ENCODE measurements around the gene DIP2C.

DIP2C gene

DNA sequence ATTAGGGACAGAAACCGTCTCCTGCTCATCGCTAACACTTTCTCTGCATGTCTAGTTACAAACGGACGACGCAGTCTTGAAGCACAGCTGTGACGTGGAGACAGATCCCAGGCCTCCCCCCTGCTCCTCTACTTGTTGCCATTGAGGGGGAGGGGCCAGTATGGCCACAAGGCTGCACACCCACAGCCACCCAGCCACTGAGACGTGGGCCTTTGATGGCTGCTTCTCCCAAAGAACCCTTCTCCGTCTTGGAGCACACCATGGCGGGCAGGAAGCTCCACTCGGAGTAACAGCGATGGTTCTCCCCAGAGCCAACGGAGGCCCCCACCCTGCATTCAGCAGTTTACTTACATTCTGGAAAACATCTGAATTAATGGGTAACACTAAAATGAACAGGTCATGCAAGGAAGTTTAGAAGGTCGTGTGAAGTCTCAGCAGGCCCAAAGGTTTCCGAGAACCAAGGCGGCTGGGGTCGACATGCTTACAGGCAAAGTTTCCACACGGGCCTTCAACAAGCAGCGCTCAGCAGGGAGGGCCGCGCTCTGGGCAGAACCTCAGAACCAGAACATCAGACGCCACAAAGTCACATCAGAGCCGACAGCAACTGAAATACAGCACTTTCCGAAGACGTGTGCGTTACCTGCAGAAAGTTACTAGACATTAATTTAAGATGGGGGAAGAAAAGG lies 169.6 kb downstream of the DIP2C start:
- no peak overlapping the region for H3K9ac ChIP-seq (ENCODE audit: low read depth, low read length)
- H3K27me3 ChIP-seq (ENCODE audit: insufficient read depth, low read length, poor library complexity), result peaks cover 13% of the 10 kb centered on the region
- TF ChIP-seq EZH2 (IDR thresholded peaks at IDR 0.05; ENCODE audit: borderline replicate concordance, low read depth, low read length, severe bottlenecking), result no peak
- TF ChIP-seq, protein P1, sequence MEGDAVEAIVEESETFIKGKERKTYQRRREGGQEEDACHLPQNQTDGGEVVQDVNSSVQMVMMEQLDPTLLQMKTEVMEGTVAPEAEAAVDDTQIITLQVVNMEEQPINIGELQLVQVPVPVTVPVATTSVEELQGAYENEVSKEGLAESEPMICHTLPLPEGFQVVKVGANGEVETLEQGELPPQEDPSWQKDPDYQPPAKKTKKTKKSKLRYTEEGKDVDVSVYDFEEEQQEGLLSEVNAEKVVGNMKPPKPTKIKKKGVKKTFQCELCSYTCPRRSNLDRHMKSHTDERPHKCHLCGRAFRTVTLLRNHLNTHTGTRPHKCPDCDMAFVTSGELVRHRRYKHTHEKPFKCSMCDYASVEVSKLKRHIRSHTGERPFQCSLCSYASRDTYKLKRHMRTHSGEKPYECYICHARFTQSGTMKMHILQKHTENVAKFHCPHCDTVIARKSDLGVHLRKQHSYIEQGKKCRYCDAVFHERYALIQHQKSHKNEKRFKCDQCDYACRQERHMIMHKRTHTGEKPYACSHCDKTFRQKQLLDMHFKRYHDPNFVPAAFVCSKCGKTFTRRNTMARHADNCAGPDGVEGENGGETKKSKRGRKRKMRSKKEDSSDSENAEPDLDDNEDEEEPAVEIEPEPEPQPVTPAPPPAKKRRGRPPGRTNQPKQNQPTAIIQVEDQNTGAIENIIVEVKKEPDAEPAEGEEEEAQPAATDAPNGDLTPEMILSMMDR (IDR thresholded peaks at IDR 0.05; ENCODE audit: borderline replicate concordance, extremely low read depth, low read length, poor library complexity, severe bottlenecking), result no peak
- no peak overlapping the region for H2AFZ ChIP-seq (ENCODE audit: low read depth, low read length)
- DNase-seq (no peak), ATAC-seq (ENCODE audit: insufficient read depth, low read depth) (no peak)
- no peak overlapping the region for H3K27ac ChIP-seq (ENCODE audit: low read length)
- H3K4me3 ChIP-seq (ENCODE audit: low read depth in 1 of 2, low read length in 2 of 2), result no peak overlapping the region
- no peaks in the 10 kb centered on the region for H3K36me3 ChIP-seq (ENCODE audit: insufficient read depth, low read length)
- peaks cover 12% of the 10 kb centered on the region for H4K20me1 ChIP-seq (ENCODE audit: insufficient read depth, low read length)
- H3K4me1 ChIP-seq (ENCODE audit: insufficient read depth, low read length), result no peaks in the 10 kb centered on the region
- no peaks in the 10 kb centered on the region for H3K9me3 ChIP-seq (ENCODE audit: insufficient read depth, low read length, severe bottlenecking)
- no peaks in the 10 kb centered on the region for H3K79me2 ChIP-seq (ENCODE audit: insufficient read depth, low read length)
- no peak overlapping the region for H3K4me2 ChIP-seq (ENCODE audit: insufficient read depth, low read length)

DNA sequence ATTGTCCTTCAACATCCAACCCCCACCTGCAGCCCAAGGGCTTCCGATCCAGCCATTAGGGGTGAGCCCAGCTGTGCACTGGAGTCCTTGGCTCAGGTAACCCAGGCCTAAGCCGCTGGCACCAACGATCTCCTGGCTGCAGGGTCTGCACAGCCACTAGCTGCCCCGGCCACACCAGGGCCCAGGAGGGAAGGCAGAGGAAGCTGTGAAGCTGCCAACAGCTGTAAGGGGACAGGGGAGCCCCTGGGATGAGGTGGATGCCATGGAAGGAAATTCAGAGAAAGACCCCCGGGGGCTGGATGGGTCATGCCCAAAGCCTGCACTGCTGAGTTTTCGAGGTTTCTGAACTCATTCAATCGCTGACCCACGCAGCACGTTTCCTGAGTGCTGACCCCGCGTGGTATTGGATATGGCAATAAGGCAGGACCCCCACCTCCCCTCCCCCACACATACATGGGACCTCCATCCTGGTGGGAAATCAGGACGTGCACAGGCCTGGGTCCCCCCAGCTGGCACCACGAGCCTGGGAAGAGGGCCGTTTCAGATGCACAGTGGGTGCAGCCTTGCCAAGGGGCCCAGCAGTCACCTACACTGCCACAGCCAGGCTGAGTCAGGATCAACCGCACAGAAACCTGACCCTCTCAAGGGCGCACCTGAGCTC lies 170.3 kb downstream of the DIP2C start:
- ATAC-seq (ENCODE audit: insufficient read depth, low read depth) (no peak), DNase-seq (no peak)
- peaks cover 12% of the 10 kb centered on the region for H4K20me1 ChIP-seq (ENCODE audit: insufficient read depth, low read length)
- H3K9me3 ChIP-seq (ENCODE audit: insufficient read depth, low read length, severe bottlenecking), result no peaks in the 10 kb centered on the region
- no peak overlapping the region for H3K4me2 ChIP-seq (ENCODE audit: insufficient read depth, low read length)
- no peak overlapping the region for H3K27ac ChIP-seq (ENCODE audit: low read length)
- TF ChIP-seq, protein P1 (IDR thresholded peaks at IDR 0.05; ENCODE audit: borderline replicate concordance, extremely low read depth, low read length, poor library complexity, severe bottlenecking), result no peak
- TF ChIP-seq EZH2 (IDR thresholded peaks at IDR 0.05; ENCODE audit: borderline replicate concordance, low read depth, low read length, severe bottlenecking), result no peak
- no peaks in the 10 kb centered on the region for H3K36me3 ChIP-seq (ENCODE audit: insufficient read depth, low read length)
- H3K27me3 ChIP-seq (ENCODE audit: insufficient read depth, low read length, poor library complexity), result peaks cover 14% of the 10 kb centered on the region
- H3K4me1 ChIP-seq (ENCODE audit: insufficient read depth, low read length), result no peaks in the 10 kb centered on the region
- H3K4me3 ChIP-seq (ENCODE audit: low read depth in 1 of 2, low read length in 2 of 2), result no peak overlapping the region
- no peaks in the 10 kb centered on the region for H3K79me2 ChIP-seq (ENCODE audit: insufficient read depth, low read length)
- H2AFZ ChIP-seq (ENCODE audit: low read depth, low read length), result no peak overlapping the region
- H3K9ac ChIP-seq (ENCODE audit: low read depth, low read length), result no peak overlapping the region

GRCh38 chr10:517872-518475 lies 171.5 kb downstream of the DIP2C start:
- peaks cover 8% of the 10 kb centered on the region for H4K20me1 ChIP-seq (ENCODE audit: insufficient read depth, low read length)
- ATAC-seq (ENCODE audit: insufficient read depth, low read depth) (no peak), DNase-seq (no peak)
- H2AFZ ChIP-seq (ENCODE audit: low read depth, low read length), result no peak overlapping the region
- no peaks in the 10 kb centered on the region for H3K79me2 ChIP-seq (ENCODE audit: insufficient read depth, low read length)
- no peak overlapping the region for H3K4me3 ChIP-seq (ENCODE audit: low read depth in 1 of 2, low read length in 2 of 2)
- no peaks in the 10 kb centered on the region for H3K4me1 ChIP-seq (ENCODE audit: insufficient read depth, low read length)
- no peak overlapping the region for H3K9ac ChIP-seq (ENCODE audit: low read depth, low read length)
- no peaks in the 10 kb centered on the region for H3K36me3 ChIP-seq (ENCODE audit: insufficient read depth, low read length)
- TF ChIP-seq, protein P1 (IDR thresholded peaks at IDR 0.05; ENCODE audit: borderline replicate concordance, extremely low read depth, low read length, poor library complexity, severe bottlenecking), result no peak
- H3K9me3 ChIP-seq (ENCODE audit: insufficient read depth, low read length, severe bottlenecking), result no peaks in the 10 kb centered on the region
- H3K27me3 ChIP-seq (ENCODE audit: insufficient read depth, low read length, poor library complexity), result peaks cover 13% of the 10 kb centered on the region
- H3K27ac ChIP-seq (ENCODE audit: low read length), result no peak overlapping the region
- no peak overlapping the region for H3K4me2 ChIP-seq (ENCODE audit: insufficient read depth, low read length)

Data from DND-41 (cell line).